Astrocyte of the cerebellum (primary cell): ENCODE results near the gene USP2.

Experiments used
- DNase-seq: peaks from one replicate; pipeline ENCODE4 v3.0.0-alpha.2; 2011; ENCODE audit warnings: low read depth
- H3K4me3 ChIP-seq: 2 replicates; pipeline ENCODE4 v1.5.1; 2011; ENCODE audit warnings: mild to moderate bottlenecking, low read depth, low read length, moderate library complexity
- CTCF ChIP-seq: IDR thresholded peaks from 2 replicates; pipeline ENCODE4 v1.5.1; 2012; ENCODE audit warnings: low read length, low read depth, moderate library complexity, mild to moderate bottlenecking; ENCODE audit errors: missing control alignments
- in situ Hi-C: cut with HindIII; loops from 2 replicates; pipeline ENCODE4 v1.10.0; 2017; ENCODE audit warnings: low sequenced_read_pairs

The USP2 gene

GRCh38 chr11:119378851-119379465, 2.5 kb downstream of the USP2 start:
- H3K4me3 ChIP-seq = no peak overlapping the region
- in situ Hi-C loops = loop anchor here (10.0 kb wide), 2 partner anchors 46 to 96 kb away; partner anchors contain the start of gene THY1
- no peak for TF ChIP-seq CTCF
- no peak for DNase-seq

- in situ Hi-C loops = loop anchor here (10.0 kb wide), 2 partner anchors 47 to 97 kb away; partner anchors contain the start of gene THY1
- no peak for DNase-seq
- no peak overlapping the region for H3K4me3 ChIP-seq
- no peak for TF ChIP-seq CTCF
Observed at GRCh38 chr11:119377961-119378667, 3.4 kb downstream of the USP2 start.

- DNase-seq = no peak
- in situ Hi-C loops = loop anchor here (10.0 kb wide), 2 partner anchors 47 to 97 kb away; partner anchors contain the start of gene THY1
- no peak for TF ChIP-seq CTCF
- no peak overlapping the region for H3K4me3 ChIP-seq
Observed at GRCh38 chr11:119377112-119377901, 4.2 kb downstream of the USP2 start.

GRCh38 chr11:119376197-119376847, 5.2 kb downstream of the USP2 start:
- DNase-seq = no peak
- no peak overlapping the region for H3K4me3 ChIP-seq
- in situ Hi-C loops = loop anchor here (10.0 kb wide), 2 partner anchors 48 to 98 kb away; partner anchors contain the start of gene THY1
- TF ChIP-seq CTCF = no peak

- in situ Hi-C loops = loop anchor here (10.0 kb wide), 2 partner anchors 49 to 99 kb away; partner anchors contain the start of gene THY1
- TF ChIP-seq CTCF = no peak
- peak; percentile 16 for DNase-seq
- H3K4me3 ChIP-seq = no peak overlapping the region
Observed at GRCh38 chr11:119375337-119376196, 5.9 kb downstream of the USP2 start.
